CD14-positive monocyte (primary cell): ENCODE results near the gene C4BPA. TPM values are rescaled to one million over a fixed set of nuclear protein-coding genes. Genes with fewer than 3 reads are reported as not detected.

Experiments used
- DNase-seq, 3 donors: peaks; one replicate each; pipeline ENCODE4 v3.0.0-alpha.2; 2011 to 2022
- H2AFZ ChIP-seq: 2 replicates; pipeline ENCODE4 v1.6.0; 2012; ENCODE audit warnings: mild to moderate bottlenecking, low read depth, low read length, inconsistent platforms; ENCODE audit not compliant: insufficient read depth, poor library complexity, severe bottlenecking
- H3K27ac ChIP-seq, 2 donors: 1 replicate in 1 of 2; 2 replicates in 1 of 2; pipeline ENCODE4 v1.5.1; 2012 to 2013; ENCODE audit warnings: low read length in 2 of 2, control low read depth in 1 of 2, inconsistent platforms in 1 of 2, low read depth in 1 of 2, mild to moderate bottlenecking in 1 of 2
- H3K27me3 ChIP-seq, 2 donors: one replicate each; pipeline versions ENCODE4 v1.6.0 to v1.6.1; 2011 to 2013; ENCODE audit warnings: low read length in 2 of 2; ENCODE audit not compliant: control insufficient read depth in 2 of 2, insufficient read depth in 2 of 2
- H3K36me3 ChIP-seq, 2 donors: replicated peaks in 1 of 2; 1 replicate in 1 of 2; 2 replicates in 1 of 2; pipeline versions ENCODE4 v1.5.1 to v1.6.1; 2012 to 2013; ENCODE audit warnings: low read length in 2 of 2, control low read depth in 1 of 2, inconsistent platforms in 1 of 2, mild to moderate bottlenecking in 1 of 2; ENCODE audit not compliant: insufficient read depth in 2 of 2, control insufficient read depth in 1 of 2
- H3K4me1 ChIP-seq, 2 donors: 1 replicate in 1 of 2; 2 replicates in 1 of 2; pipeline versions ENCODE4 v1.5.1 to v1.6.1; 2012 to 2013; ENCODE audit warnings: low read length in 2 of 2, control low read depth in 1 of 2, inconsistent platforms in 1 of 2, mild to moderate bottlenecking in 1 of 2, moderate library complexity in 1 of 2; ENCODE audit not compliant: insufficient read depth in 2 of 2, control insufficient read depth in 1 of 2
- H3K4me2 ChIP-seq: replicated peaks from 2 replicates; pipeline ENCODE3; 2012; ENCODE audit warnings: low read length, moderate library complexity, mild to moderate bottlenecking; ENCODE audit not compliant: poor library complexity, severe bottlenecking; ENCODE audit errors: extremely low read depth
- H3K4me3 ChIP-seq, 3 experiments: fragments of 200-600 bp in 1 of 3; sonication (generic) in 1 of 3; replicated peaks in 1 of 3; 1 replicate in 2 of 3; 2 replicates in 1 of 3; pipeline ENCODE4 v1.5.1; 2011 to 2013; ENCODE audit warnings: low read length in 3 of 3, mild to moderate bottlenecking in 3 of 3, control low read depth in 2 of 3, low read depth in 2 of 3, inconsistent platforms in 1 of 3, moderate library complexity in 1 of 3
- H3K79me2 ChIP-seq: 2 replicates; pipeline ENCODE4 v1.6.0; 2012; ENCODE audit warnings: mild to moderate bottlenecking, control low read depth, inconsistent platforms, low read length, moderate library complexity; ENCODE audit not compliant: insufficient read depth
- H3K9ac ChIP-seq: 2 replicates; pipeline ENCODE4 v1.6.0; 2017; ENCODE audit warnings: low read length, mild to moderate bottlenecking; ENCODE audit not compliant: insufficient read depth, poor library complexity, severe bottlenecking
- H3K9me3 ChIP-seq, 2 donors: replicated peaks in 1 of 2; 1 replicate in 1 of 2; 2 replicates in 1 of 2; pipeline versions ENCODE4 v1.5.1 to v1.6.1; 2012 to 2013; ENCODE audit warnings: low read length in 2 of 2, control low read depth in 1 of 2; ENCODE audit not compliant: control insufficient read depth in 1 of 2, insufficient read depth in 1 of 2
- H4K20me1 ChIP-seq: 2 replicates; pipeline ENCODE4 v1.6.0; 2012; ENCODE audit warnings: mild to moderate bottlenecking, low read length, control low read depth, moderate library complexity; ENCODE audit not compliant: insufficient read depth
- H3K27ac Mint-ChIP-seq, 7 donors: one replicate each; pipeline ENCODE4 v1.8.0; 2020; ENCODE audit warnings: mild to moderate bottlenecking in 7 of 7, mixed read lengths in 7 of 7, moderate library complexity in 6 of 7, inconsistent platforms in 2 of 7
- H3K27me3 Mint-ChIP-seq, 3 donors: one replicate each; pipeline ENCODE4 v1.8.0; 2021 to 2022; ENCODE audit warnings: low read depth in 3 of 3, mild to moderate bottlenecking in 3 of 3, mixed read lengths in 3 of 3, moderate library complexity in 3 of 3, inconsistent platforms in 1 of 3
- H3K36me3 Mint-ChIP-seq, 2 donors: one replicate each; pipeline ENCODE4 v1.8.0; 2020; ENCODE audit warnings: mixed read lengths in 2 of 2, inconsistent platforms in 1 of 2, mild to moderate bottlenecking in 1 of 2
- H3K4me1 Mint-ChIP-seq: one replicate; pipeline ENCODE4 v1.8.0; 2020; ENCODE audit warnings: mild to moderate bottlenecking, mixed read lengths
- H3K4me3 Mint-ChIP-seq, 2 donors: one replicate each; pipeline ENCODE4 v1.8.0; 2020; ENCODE audit warnings: mild to moderate bottlenecking in 2 of 2, mixed read lengths in 2 of 2, moderate library complexity in 1 of 2
- H3K9me3 Mint-ChIP-seq, 7 donors: one replicate each; pipeline ENCODE4 v1.8.0; 2020 to 2022; ENCODE audit warnings: mixed read lengths in 7 of 7, mild to moderate bottlenecking in 6 of 7, moderate library complexity in 6 of 7, inconsistent platforms in 2 of 7
- WGBS: methylation state at CpG from one replicate; pipeline ENCODE4 v1.1.5; 2013; ENCODE audit warnings: missing lambda C conversion rate; ENCODE audit not compliant: insufficient coverage; 5-methylcytosine and 5-hydroxymethylcytosine counted together
- intact Hi-C, 2 donors: fragments of 100-400 bp; cut with micrococcal nuclease; formaldehyde crosslinking; loops; one replicate each; pipeline versions ENCODE4 v1.15.0 to v1.15.1; 2023
- polyA plus RNA-seq, 3 donors: library from polyadenylated mRNA; depleted of rRNA in 1 of 3; unstranded in 2 of 3; stranded (reverse) in 1 of 3; fragments of 300-500 nt in 2 of 3; fragments of >200 nt in 1 of 3; fragmentation: Illumina TruSeq in 2 of 3; gene quantifications; 1 replicate in 2 of 3; 2 replicates in 1 of 3; pipeline ENCODE4 v1.2.3, GENCODE V29; 2012 to 2021
- small RNA-seq: library from RNA; depleted of rRNA; stranded (forward); fragments of <200 nt; gene quantifications from one replicate; pipeline ENCODE3, GENCODE V24; 2012; ENCODE audit warnings: low read depth; ENCODE audit not compliant: insufficient read length
- TF ChIP-seq, protein P1 (sequence below): fragments of 200-600 bp; IDR thresholded peaks from one replicate; pipeline ENCODE4 v1.8.0; 2022; ENCODE audit warnings: antibody characterized with exemption, mild to moderate bottlenecking

C4BPA gene
- polyA plus RNA-seq, 3 donors: 0.09 to 0.25 (median 0.13) TPM

DNA sequence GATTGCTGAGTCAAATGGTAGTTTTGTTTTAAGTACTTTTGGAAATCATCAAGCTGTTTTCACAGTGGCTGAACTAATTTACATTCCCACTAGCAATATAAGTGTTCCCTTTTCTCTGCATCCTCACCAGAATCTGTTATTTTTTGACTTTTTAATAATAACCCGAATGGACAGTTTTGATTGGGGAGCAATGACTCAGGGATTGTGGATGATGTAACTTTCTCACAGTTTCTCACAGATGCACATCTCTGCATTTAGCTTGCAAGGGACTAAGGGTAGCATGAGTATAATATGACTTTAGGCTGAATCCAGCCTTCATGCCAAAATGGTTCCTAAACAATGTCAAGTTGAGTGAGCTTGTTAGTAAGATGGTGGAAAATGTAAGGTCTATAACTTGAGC lies 90.2 kb downstream of the C4BPA start:
- no peaks in the 10 kb centered on the region for H3K36me3 Mint-ChIP-seq
- Histone ChIP-seq H3K27ac (no peak overlapping the region), H3K4me3 (no peak overlapping the region), H2AFZ (no peak overlapping the region), H3K4me1 (peaks cover 5 to 12% of the 10 kb centered on the region in 2 donors), H4K20me1 (no peaks in the 10 kb centered on the region), H3K9ac (no peak overlapping the region), H3K9me3 (peaks cover 0 to 3% of the 10 kb centered on the region in 2 donors), H3K27me3 (no peaks in the 10 kb centered on the region), H3K79me2 (no peaks in the 10 kb centered on the region), H3K36me3 (no peaks in the 10 kb centered on the region), H3K4me2 (no peak overlapping the region)
- TF ChIP-seq, protein P1, sequence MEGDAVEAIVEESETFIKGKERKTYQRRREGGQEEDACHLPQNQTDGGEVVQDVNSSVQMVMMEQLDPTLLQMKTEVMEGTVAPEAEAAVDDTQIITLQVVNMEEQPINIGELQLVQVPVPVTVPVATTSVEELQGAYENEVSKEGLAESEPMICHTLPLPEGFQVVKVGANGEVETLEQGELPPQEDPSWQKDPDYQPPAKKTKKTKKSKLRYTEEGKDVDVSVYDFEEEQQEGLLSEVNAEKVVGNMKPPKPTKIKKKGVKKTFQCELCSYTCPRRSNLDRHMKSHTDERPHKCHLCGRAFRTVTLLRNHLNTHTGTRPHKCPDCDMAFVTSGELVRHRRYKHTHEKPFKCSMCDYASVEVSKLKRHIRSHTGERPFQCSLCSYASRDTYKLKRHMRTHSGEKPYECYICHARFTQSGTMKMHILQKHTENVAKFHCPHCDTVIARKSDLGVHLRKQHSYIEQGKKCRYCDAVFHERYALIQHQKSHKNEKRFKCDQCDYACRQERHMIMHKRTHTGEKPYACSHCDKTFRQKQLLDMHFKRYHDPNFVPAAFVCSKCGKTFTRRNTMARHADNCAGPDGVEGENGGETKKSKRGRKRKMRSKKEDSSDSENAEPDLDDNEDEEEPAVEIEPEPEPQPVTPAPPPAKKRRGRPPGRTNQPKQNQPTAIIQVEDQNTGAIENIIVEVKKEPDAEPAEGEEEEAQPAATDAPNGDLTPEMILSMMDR: no peak
- peaks cover 2 to 8% (median 3%) of the 10 kb centered on the region in 7 donors for H3K9me3 Mint-ChIP-seq
- H3K27ac Mint-ChIP-seq: no peak overlapping the region
- intact Hi-C loops: no loop called here
- peaks cover 12% of the 10 kb centered on the region for H3K4me1 Mint-ChIP-seq
- no peak overlapping the region for H3K4me3 Mint-ChIP-seq
- WGBS: no CpG with 5 or more reads among the region's 1 CpG
- H3K27me3 Mint-ChIP-seq: peaks cover 0 to 4% (median 0%) of the 10 kb centered on the region in 3 donors
- DNase-seq: no peak

Small RNAs within 50 kb of the gene (small RNA-seq; reads per million reads assigned to genes)
- not detected for gene AL445493.1

Other genes starting within 250 kb of the C4BPA start
- not detected for gene IL20, start 238.6 kb upstream of the C4BPA start, polyA plus RNA-seq
- under 1 TPM in 1 of 3 donors, not detected in 2; 0.16 TPM for gene IL24, start 206.8 kb upstream of the C4BPA start, polyA plus RNA-seq
- 1 to 10 TPM; 1.9 to 3.0 (median 2.2) TPM for gene FCMR, start 182.3 kb upstream of the C4BPA start, polyA plus RNA-seq
- under 1 TPM in 1 of 3 donors, not detected in 2; 0.01 TPM for gene PIGR, start 157.8 kb upstream of the C4BPA start, polyA plus RNA-seq
- not detected for gene FCAMR, start 133.8 kb upstream of the C4BPA start, polyA plus RNA-seq
- under 1 TPM in 2 of 3 donors, not detected in 1; 0.03 to 0.04 TPM for gene C1orf116, start 71.5 kb upstream of the C4BPA start, polyA plus RNA-seq
- 1 to 10 TPM; 1.6 to 8.2 (median 1.7) TPM for gene YOD1, start 53.0 kb upstream of the C4BPA start, polyA plus RNA-seq
- 1 to 10 TPM; 2.1 to 6.9 (median 2.3) TPM for gene PFKFB2, start 51.0 kb upstream of the C4BPA start, polyA plus RNA-seq
- not detected for gene C4BPB, start 15.4 kb upstream of the C4BPA start, polyA plus RNA-seq
- gene CD55, start 217.4 kb downstream of the C4BPA start, polyA plus RNA-seq: 100 to 1,000 TPM; 171 to 221 (median 182) TPM